ENCODE measurements around the gene SLC1A1.

Gene SLC1A1

DNA sequence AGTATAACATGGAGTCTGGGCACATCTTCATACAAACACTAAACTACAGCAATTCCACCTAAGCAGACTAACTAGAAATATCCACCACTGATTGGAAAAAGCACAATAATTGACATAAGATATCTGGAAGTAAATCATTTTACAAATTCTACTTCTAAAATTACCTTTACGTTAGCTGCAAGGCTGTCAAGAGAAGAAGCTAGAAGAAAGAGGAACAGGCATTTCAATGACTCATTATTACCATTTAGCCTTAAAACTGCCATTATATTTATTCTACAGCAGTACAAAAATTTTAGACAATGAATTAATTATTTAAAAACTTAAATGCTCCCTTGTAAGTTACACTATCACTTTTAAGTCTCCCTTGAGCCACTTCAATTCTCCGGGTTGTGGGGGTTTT lies 128.4 kb downstream of the SLC1A1 start:
- no peak for DNase-seq (ENCODE audit: low read depth)
- no peak for TF ChIP-seq CTCF (IDR thresholded peaks at IDR 0.05; ENCODE audit: control insufficient read depth, extremely low read depth, insufficient read depth)

GRCh38 chr9:4620057-4620765 lies 129.9 kb downstream of the SLC1A1 start:
- DNase-seq (ENCODE audit: low read depth) = no peak
- no peak for TF ChIP-seq CTCF (IDR thresholded peaks at IDR 0.05; ENCODE audit: control insufficient read depth, extremely low read depth, insufficient read depth)
- H3K4me3 ChIP-seq (ENCODE audit: low read depth, low read length) = no peak overlapping the region

More for the DNA sequence above, 128.4 kb downstream of the SLC1A1 start:
- H3K4me3 ChIP-seq (ENCODE audit: low read depth, low read length) = no peak overlapping the region

GRCh38 chr9:4620881-4621555 lies 130.8 kb downstream of the SLC1A1 start:
- H3K4me3 ChIP-seq (ENCODE audit: low read depth, low read length) = no peak overlapping the region
- no peak for DNase-seq (ENCODE audit: low read depth)
- no peak for TF ChIP-seq CTCF (IDR thresholded peaks at IDR 0.05; ENCODE audit: control insufficient read depth, extremely low read depth, insufficient read depth)

DNA sequence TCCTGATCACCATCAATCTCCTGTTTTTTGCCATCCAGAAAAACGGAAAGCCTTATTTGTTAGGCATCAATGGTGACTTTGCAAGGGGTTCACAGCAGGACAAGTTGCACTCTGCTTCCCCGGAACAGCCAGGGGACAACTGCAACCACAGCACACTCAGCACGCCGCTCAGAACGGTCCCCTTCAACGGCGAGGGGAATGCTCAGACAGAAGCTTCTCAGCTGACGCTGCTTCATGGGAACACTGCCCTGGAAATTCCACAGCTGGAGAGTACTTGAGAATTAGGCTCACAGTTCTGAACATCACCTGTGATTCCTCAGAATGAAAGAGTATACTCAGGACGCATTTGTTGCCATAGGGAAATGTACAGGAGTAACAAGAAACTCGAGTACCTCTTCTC lies 131.7 kb downstream of the SLC1A1 start:
- no peak for DNase-seq (ENCODE audit: low read depth)
- no peak for TF ChIP-seq CTCF (IDR thresholded peaks at IDR 0.05; ENCODE audit: control insufficient read depth, extremely low read depth, insufficient read depth)
- H3K4me3 ChIP-seq (ENCODE audit: low read depth, low read length) = no peak overlapping the region

GRCh38 chr9:4630836-4631235 lies 140.6 kb downstream of the SLC1A1 start:
- TF ChIP-seq CTCF (IDR thresholded peaks at IDR 0.05; ENCODE audit: control insufficient read depth, extremely low read depth, insufficient read depth) = no peak
- no peak for DNase-seq (ENCODE audit: low read depth)
- no peak overlapping the region for H3K4me3 ChIP-seq (ENCODE audit: low read depth, low read length)
